NCI-H510A (cell line): ENCODE measurements around the gene LSM5.

Experiments used
- DNase-seq: peaks from one replicate; lab custom pipeline; 2025; lab: John Stamatoyannopoulos, UW

The LSM5 gene

DNA sequence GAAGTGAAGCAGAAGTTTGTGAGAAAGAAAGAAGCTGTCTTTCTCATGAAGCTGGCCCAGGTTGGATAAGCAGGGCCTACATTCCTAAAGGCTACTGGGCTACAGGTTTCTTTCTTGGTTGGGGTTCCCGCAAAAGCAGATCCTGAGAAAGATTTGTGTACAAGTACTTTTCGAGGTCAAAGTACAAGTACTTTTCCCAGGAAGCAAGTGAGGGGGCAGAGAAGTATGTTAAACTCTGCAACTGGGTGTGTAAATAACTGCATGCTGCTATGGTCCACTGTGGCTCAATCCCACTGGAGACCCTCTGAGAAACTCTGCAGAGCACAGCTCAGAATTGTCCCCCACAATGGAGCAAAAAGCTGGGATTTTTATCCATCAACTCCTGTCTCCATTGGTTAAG lies 28.7 kb downstream of the LSM5 start:
- DNase-seq = no peak

DNA sequence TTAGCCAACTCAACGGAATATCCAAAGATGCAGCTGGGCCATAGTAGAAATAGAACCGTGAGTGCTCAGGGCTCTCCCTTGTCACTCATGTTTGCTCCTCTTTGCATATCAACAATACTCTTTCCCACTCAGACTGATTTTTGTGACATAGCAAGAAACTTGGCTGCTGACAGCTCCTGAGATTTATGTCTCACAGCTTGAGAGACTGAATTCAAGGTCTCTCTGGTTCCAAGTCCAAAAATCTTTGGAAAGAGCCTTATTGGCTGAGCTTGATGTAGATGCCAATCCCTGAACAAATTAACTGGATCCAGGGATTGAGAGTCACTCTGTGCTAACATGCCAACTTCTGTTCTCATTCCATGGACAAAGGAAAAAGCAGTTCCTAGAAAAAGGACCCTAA lies 30.4 kb downstream of the LSM5 start:
- no peak for DNase-seq

- no peak for DNase-seq
Measured at GRCh38 chr7:32458025-32458424, 32.2 kb downstream of the LSM5 start.

DNA sequence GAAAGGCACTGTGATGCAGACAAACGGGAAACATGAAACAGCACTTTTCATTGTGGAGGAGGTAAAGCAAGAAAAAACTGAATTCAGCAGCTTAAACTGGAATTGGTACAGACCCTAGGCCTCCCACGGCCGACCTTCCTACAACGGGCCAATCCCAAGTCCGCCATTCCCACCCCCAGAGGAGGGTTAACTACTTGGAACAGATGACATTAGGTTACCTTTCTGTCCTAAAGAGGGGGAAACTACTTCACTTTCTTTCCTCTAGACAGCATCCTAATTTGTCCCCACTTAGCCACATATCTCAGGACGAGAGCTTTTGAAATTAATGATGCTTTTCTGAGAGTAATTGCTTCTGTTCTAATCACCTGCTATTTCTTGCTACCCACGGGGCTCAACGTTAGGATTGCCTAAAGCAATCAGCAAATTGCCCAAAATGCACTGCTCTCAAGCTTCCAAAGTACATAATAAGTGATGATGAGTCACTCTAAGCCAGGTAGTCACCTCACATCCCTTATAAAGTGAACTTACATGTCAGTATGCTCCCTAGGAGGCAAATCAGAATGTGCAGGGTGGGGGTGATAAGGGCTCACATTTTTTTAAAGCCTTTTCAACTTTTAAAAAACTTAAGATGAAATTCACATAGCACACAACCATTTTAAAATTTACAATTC lies 36.7 kb downstream of the LSM5 start:
- no peak for DNase-seq

DNA sequence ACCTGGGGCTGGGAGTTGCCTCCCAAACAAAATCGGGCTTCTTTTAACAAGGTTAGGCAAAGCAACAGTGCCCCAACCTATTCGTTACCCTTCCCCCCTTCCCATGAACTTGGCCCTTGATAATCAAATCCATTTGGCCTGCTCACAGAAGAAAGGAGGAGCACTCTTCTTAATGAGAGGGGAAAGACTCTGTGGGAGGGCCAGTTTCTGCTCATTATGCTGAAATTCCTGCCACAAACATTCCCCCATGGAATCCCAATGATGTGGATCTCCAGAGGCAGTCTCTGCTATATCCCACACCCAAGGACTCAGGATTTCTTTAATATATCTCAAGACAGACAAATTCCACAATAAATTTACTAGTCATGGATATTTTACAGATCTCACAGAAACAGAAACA lies 43.0 kb downstream of the LSM5 start:
- DNase-seq = no peak

GRCh38 chr7:32436146-32436928 lies 53.8 kb downstream of the LSM5 start:
- DNase-seq = no peak
